K562 (cell line): ENCODE data around the gene PRDM1. TPM values are rescaled to one million over a fixed set of nuclear protein-coding genes. Genes with fewer than 3 reads are reported as not detected.

Experiments
- ATAC-seq: fragments of 200-7000 bp; cut with Tn5 transposase; 3 replicates; pipeline ENCODE4 v1.9.1; 2020; ENCODE audit warnings: moderate library complexity
- BruUV-seq: library from RNA; stranded (reverse); fragments of 400-500 nt; replicated peaks from 2 replicates; lab custom pipeline; 2021; lab: Mats Ljungman, UMichigan
- CTCF ChIA-PET: fragments of 300-600 bp; formaldehyde crosslinking; extraction: SDS; loops from one replicate; lab custom pipeline; 2021; ENCODE audit warnings: low intra/inter-chr PET ratio; lab: Yijun Ruan, JAX
- POLR2A ChIA-PET: fragments of 300-600, 350-650 bp; sonication (Branson Sonifier 250); formaldehyde crosslinking; extraction: SDS; loops from one replicate; lab custom pipeline; 2021; ENCODE audit warnings: antibody characterized with exemption, inconsistent platforms; lab: Yijun Ruan, JAX
- DNase-seq, 4 experiments: peaks; one replicate each; pipeline versions ENCODE4 v3.0.0 to v3.0.0-alpha.2; 2011 to 2018; ENCODE audit warnings: low spot score in 3 of 4, mixed read lengths in 3 of 4; ENCODE audit errors: extremely low read depth in 1 of 4
- FAIRE-seq: peaks from 2 replicates; lab custom pipeline; 2011; peaks lifted over from hg19 to GRCh38; lab: Jason Lieb, UNC
- H2AFZ ChIP-seq: 2 replicates; pipeline ENCODE4 v1.6.0; 2011; ENCODE audit warnings: low read depth, low read length, control low read depth, inconsistent platforms
- H3K27ac ChIP-seq: fragments of 200-600 bp; 3 replicates; pipeline ENCODE4 v1.8.0; 2011; ENCODE audit warnings: low read depth, mild to moderate bottlenecking, control low read depth, inconsistent platforms, low read length, moderate library complexity, mixed read lengths; ENCODE audit errors: extremely low read depth
- H3K27me3 ChIP-seq, 2 experiments: fragments of 300-600 bp in 1 of 2; 2 replicates in 1 of 2; 3 replicates in 1 of 2; pipeline versions ENCODE4 v1.6.0 to v1.8.0; 2011; ENCODE audit warnings: inconsistent platforms in 2 of 2, low read length in 2 of 2, mild to moderate bottlenecking in 1 of 2, mixed read lengths in 1 of 2, moderate library complexity in 1 of 2; ENCODE audit not compliant: control insufficient read depth in 2 of 2, insufficient read depth in 2 of 2
- H3K36me3 ChIP-seq: fragments of 300-600 bp; 3 replicates; pipeline ENCODE4 v1.8.0; 2011; ENCODE audit warnings: mild to moderate bottlenecking, low read length, inconsistent platforms; ENCODE audit not compliant: control insufficient read depth, insufficient read depth
- H3K4me1 ChIP-seq, 2 experiments: fragments of 200-600 bp in 1 of 2; replicated peaks in 1 of 2; 2 replicates in 1 of 2; 3 replicates in 1 of 2; pipeline versions ENCODE4 v1.5.1 to v1.8.0; 2011; ENCODE audit warnings: inconsistent platforms in 2 of 2, low read length in 2 of 2, mild to moderate bottlenecking in 1 of 2, mixed read lengths in 1 of 2, moderate library complexity in 1 of 2; ENCODE audit not compliant: control insufficient read depth in 2 of 2, insufficient read depth in 2 of 2
- H3K4me2 ChIP-seq: 2 replicates; pipeline ENCODE4 v1.6.1; 2011; ENCODE audit warnings: low read length, control low read depth, inconsistent platforms, mixed read lengths; ENCODE audit not compliant: insufficient read depth
- H3K4me3 ChIP-seq: fragments of 200-600 bp; sonication (generic), shearing (Covaris generic); 2 replicates; pipeline ENCODE4 v1.5.1; 2016; ENCODE audit warnings: control low read depth, inconsistent platforms
- H3K79me2 ChIP-seq: fragments of 200-600 bp; 3 replicates; pipeline ENCODE4 v1.8.0; 2011; ENCODE audit warnings: low read length, inconsistent platforms; ENCODE audit not compliant: control insufficient read depth, insufficient read depth
- H3K9ac ChIP-seq, 2 experiments: 2 replicates each; pipeline versions ENCODE4 v1.6.0 to v1.6.1; 2011; ENCODE audit warnings: low read depth in 2 of 2, low read length in 2 of 2, control low read depth in 1 of 2, inconsistent platforms in 1 of 2, mild to moderate bottlenecking in 1 of 2, mixed read lengths in 1 of 2; ENCODE audit not compliant: insufficient read depth in 1 of 2
- H3K9me1 ChIP-seq: one replicate; pipeline ENCODE4 v1.6.0; 2011; ENCODE audit warnings: inconsistent platforms, mild to moderate bottlenecking, low read length, moderate library complexity; ENCODE audit not compliant: control insufficient read depth, insufficient read depth
- H3K9me3 ChIP-seq: replicated peaks from 2 replicates; pipeline ENCODE4 v1.5.1; 2011; ENCODE audit warnings: low read depth, low read length, inconsistent platforms; ENCODE audit not compliant: control insufficient read depth, insufficient read depth
- H4K20me1 ChIP-seq: replicated peaks from 2 replicates; pipeline ENCODE4 v1.6.1; 2011; ENCODE audit warnings: low read length, inconsistent platforms, mixed read lengths; ENCODE audit not compliant: control insufficient read depth, insufficient read depth
- FOXJ3 ChIP-seq: sonication (generic); formaldehyde crosslinking; IDR thresholded peaks from 2 replicates; pipeline ENCODE4 v1.4.0; 2020; ENCODE audit warnings: mild to moderate bottlenecking, missing genetic modification reagents
- PRDM10 ChIP-seq: fragments of 450-650 bp; IDR thresholded peaks from 2 replicates; pipeline ENCODE4 v1.6.1; 2018; ENCODE audit not compliant: partially characterized antibody
- PTBP1 ChIP-seq: fragments of 200-400 bp; formaldehyde crosslinking; IDR thresholded peaks from 2 replicates; pipeline ENCODE4 v1.6.1; 2017; ENCODE audit warnings: low read depth, low read length
- RBM14 ChIP-seq: fragments of 200-400 bp; formaldehyde crosslinking; IDR thresholded peaks from 2 replicates; pipeline ENCODE4 v1.6.1; 2018; ENCODE audit warnings: low read depth, mild to moderate bottlenecking, low read length, moderate library complexity, borderline replicate concordance; ENCODE audit not compliant: insufficient read depth
- WGBS: fragments of 100-300 bp; shearing (Covaris generic); methylation state at CpG from one replicate; pipeline ENCODE4 v1.1.6; 2016; ENCODE audit warnings: low coverage, mixed read lengths; ENCODE audit not compliant: insufficient coverage; ENCODE audit errors: missing lambda C conversion rate; 5-methylcytosine and 5-hydroxymethylcytosine counted together
- in situ Hi-C: fragments of 300-500 bp; cut with MboI; formaldehyde crosslinking; loops from 4 replicates; pipeline ENCODE4 v1.15.0; 2018; ENCODE audit warnings: inconsistent platforms, mixed read lengths
- intact Hi-C: fragments of 100-400 bp; cut with micrococcal nuclease; formaldehyde crosslinking; loops from 2 replicates; pipeline ENCODE4 v1.14.2; 2022
- polyA plus RNA-seq, 8 experiments: library from polyadenylated mRNA; depleted of rRNA in 4 of 8; stranded (reverse) in 5 of 8; unstranded in 3 of 8; fragments of >200 nt; fragmentation: Nextera tagmentation in 2 of 8; fragmentation: Illumina TruSeq in 1 of 8; extraction: Ambion mirVana in 2 of 8; extraction: Trizol in 1 of 8; gene quantifications; 2 replicates each; pipeline versions ENCODE4 v1.2.1 to v1.2.3, GENCODE V29; 2011 to 2014; ENCODE audit warnings: inconsistent platforms in 1 of 8, missing spikeins in 1 of 8
- total RNA-seq, 7 experiments: library from RNA; depleted of rRNA in 6 of 7; stranded (reverse); fragments of >200 nt in 6 of 7; fragmentation: Illumina TruSeq in 2 of 7; extraction: Trizol in 2 of 7; gene quantifications; 2 replicates each; pipeline versions ENCODE4 v1.2.1 to v1.2.3, GENCODE V29; 2011 to 2021; ENCODE audit warnings: low replicate concordance in 1 of 7

The PRDM1 gene
- total and polyA plus RNA-seq, 9 of the 15 experiments (the other 6 are each of a cell fraction or from before 2014, with no cell fraction given) = 0.09 to 0.89 (median 0.27) TPM

GRCh38 chr6:106108129-106108528 lies 22.0 kb downstream of the PRDM1 start:
- ChIA-PET POLR2A (no interaction called here), CTCF (no interaction called here)
- TF ChIP-seq PTBP1 (no peak), RBM14 (no peak), PRDM10 (peak; percentile 41), FOXJ3 (CRISPR knock-in tag) (no peak)
- H3K4me3 ChIP-seq = no peak overlapping the region
- H2AFZ ChIP-seq = peak overlapping the region; percentile 52; the same call in 1 of the 2 replicates
- H3K9me3 ChIP-seq = no peaks in the 10 kb centered on the region
- FAIRE-seq (no peak), DNase-seq (no peak), ATAC-seq (no peak)
- peaks cover 9 to 38% of the 10 kb centered on the region in 2 experiments; a peak in 4 of 5 replicates for H3K4me1 ChIP-seq
- H3K9me1 ChIP-seq = no peaks in the 10 kb centered on the region
- no TSS peak for BruUV-seq
- no peaks in the 10 kb centered on the region for H3K79me2 ChIP-seq
- in situ Hi-C loops = no loop called here
- H3K4me2 ChIP-seq = no peak overlapping the region
- no peaks in the 10 kb centered on the region for H3K36me3 ChIP-seq
- H3K27me3 ChIP-seq = no peaks in the 10 kb centered on the region
- H3K9ac ChIP-seq = no peak overlapping the region
- intact Hi-C loops = no loop called here
- WGBS = 70% methylated on average over 6 of the region's 6 CpGs
- H4K20me1 ChIP-seq = no peaks in the 10 kb centered on the region
- no peak overlapping the region; the same call in 2 of the 3 replicates for H3K27ac ChIP-seq
